Tibial nerve (tissue), 4 donors: ENCODE measurements around the gene QSOX1. TPM values are rescaled to one million over a fixed set of nuclear protein-coding genes. Genes with fewer than 3 reads are reported as not detected.

Experiments used
- DNase-seq, 2 donors: peaks; one replicate each; pipeline ENCODE4 v3.0.0-alpha.2; 2019; ENCODE audit warnings: low spot score in 2 of 2
- H3K27ac ChIP-seq, 4 donors: fragments of 200-600 bp; sonication (generic) in 3 of 4; one replicate each; pipeline ENCODE4 v1.5.1; 2017 to 2019; ENCODE audit warnings: mild to moderate bottlenecking in 1 of 4
- H3K27me3 ChIP-seq, 2 donors: fragments of 200-600 bp; sonication (generic) in 1 of 2; one replicate each; pipeline versions ENCODE4 v1.5.1 to v1.6.0; 2017 to 2019
- H3K36me3 ChIP-seq, 3 donors: fragments of 200-600 bp; sonication (generic); one replicate each; pipeline ENCODE4 v1.5.1; 2018 to 2019
- H3K4me1 ChIP-seq, 4 donors: fragments of 200-600 bp; sonication (generic) in 3 of 4; one replicate each; pipeline ENCODE4 v1.5.1; 2017 to 2019
- H3K4me3 ChIP-seq, 4 donors: fragments of 200-600 bp; sonication (generic) in 3 of 4; one replicate each; pipeline ENCODE4 v1.5.1; 2017 to 2019; ENCODE audit warnings: mild to moderate bottlenecking in 1 of 4, moderate library complexity in 1 of 4
- H3K9me3 ChIP-seq, 4 donors: fragments of 200-600 bp; sonication (generic) in 3 of 4; one replicate each; pipeline ENCODE4 v1.5.1; 2017 to 2019
- CTCF ChIP-seq, 5 experiments: fragments of 200-600 bp in 3 of 5; fragments of 450-650 bp in 2 of 5; sonication (generic) in 3 of 5; IDR thresholded peaks; one replicate each; pipeline ENCODE4 v1.5.1; 2016 to 2019; ENCODE audit warnings: antibody characterized with exemption in 5 of 5, mild to moderate bottlenecking in 3 of 5, moderate library complexity in 2 of 5
- EP300 ChIP-seq, 2 donors: sonication (generic); formaldehyde crosslinking; IDR thresholded peaks; one replicate each; pipeline ENCODE4 v1.6.1; 2017; ENCODE audit warnings: antibody characterized with exemption in 2 of 2, mild to moderate bottlenecking in 1 of 2
- POLR2A ChIP-seq, 2 donors: fragments of 450-650 bp; IDR thresholded peaks; one replicate each; pipeline ENCODE4 v1.6.1; 2017; ENCODE audit warnings: antibody characterized with exemption in 2 of 2, mild to moderate bottlenecking in 2 of 2, moderate library complexity in 2 of 2
- WGBS, 2 donors: methylation state at CpG; one replicate each; pipeline ENCODE4 v1.1.5; 2018; 5-methylcytosine and 5-hydroxymethylcytosine counted together
- total RNA-seq, 4 donors: library from RNA; depleted of rRNA; stranded (reverse); fragments of >200 nt; gene quantifications; one replicate each; pipeline ENCODE4 v1.1.0, GENCODE V29; 2016

QSOX1 gene
- total RNA-seq, 4 donors from 2014 or later, result 41.0 to 55.5 (median 50.7) TPM

GRCh38 chr1:180181996-180182642 is 27.4 kb downstream of the QSOX1 start:
- Histone ChIP-seq H3K27ac (no peak overlapping the region), H3K9me3 (no peaks in the 10 kb centered on the region), H3K36me3 (peaks cover 0 to 57% (median 4%) of the 10 kb centered on the region in 3 donors), H3K27me3 (no peaks in the 10 kb centered on the region), H3K4me1 (no peaks in the 10 kb centered on the region), H3K4me3 (no peak overlapping the region)
- WGBS, 2 donors, result 89 to 92% methylated on average over 23 of the region's 23 CpGs
- TF ChIP-seq EP300 (IDR thresholded peaks at IDR 0.05), result no peak
- no peak for TF ChIP-seq CTCF (IDR thresholded peaks at IDR 0.05)
- no peak for TF ChIP-seq POLR2A (IDR thresholded peaks at IDR 0.05)
- DNase-seq, result no peak

GRCh38 chr1:180182643-180183311 is 28.1 kb downstream of the QSOX1 start:
- H3K27me3 ChIP-seq, result no peaks in the 10 kb centered on the region
- no peak overlapping the region for H3K27ac ChIP-seq
- no peak for TF ChIP-seq CTCF (IDR thresholded peaks at IDR 0.05)
- no peak for TF ChIP-seq EP300 (IDR thresholded peaks at IDR 0.05)
- TF ChIP-seq POLR2A (IDR thresholded peaks at IDR 0.05), result no peak
- H3K4me3 ChIP-seq, result no peak overlapping the region
- 88% methylated on average over 18 to 20 of the region's 22 CpGs for WGBS, 2 donors
- no peaks in the 10 kb centered on the region for H3K9me3 ChIP-seq
- H3K36me3 ChIP-seq, result peaks cover 0 to 64% (median 4%) of the 10 kb centered on the region in 3 donors
- no peak for DNase-seq
- H3K4me1 ChIP-seq, result no peaks in the 10 kb centered on the region

GRCh38 chr1:180183426-180183825 is 28.8 kb downstream of the QSOX1 start:
- 92 to 93% methylated on average over 10 of the region's 10 CpGs for WGBS, 2 donors
- H3K4me3 ChIP-seq, result no peak overlapping the region
- no peak overlapping the region for H3K27ac ChIP-seq
- no peaks in the 10 kb centered on the region for H3K4me1 ChIP-seq
- H3K27me3 ChIP-seq, result no peaks in the 10 kb centered on the region
- DNase-seq, result no peak
- peaks cover 0 to 69% (median 4%) of the 10 kb centered on the region in 3 donors for H3K36me3 ChIP-seq
- no peaks in the 10 kb centered on the region for H3K9me3 ChIP-seq
- TF ChIP-seq CTCF (IDR thresholded peaks at IDR 0.05) (no peak), EP300 (IDR thresholded peaks at IDR 0.05) (no peak), POLR2A (IDR thresholded peaks at IDR 0.05) (no peak)

- no peak for DNase-seq
- TF ChIP-seq POLR2A (IDR thresholded peaks at IDR 0.05) (no peak), CTCF (IDR thresholded peaks at IDR 0.05) (no peak), EP300 (IDR thresholded peaks at IDR 0.05) (no peak)
- Histone ChIP-seq H3K36me3 (peaks cover 0 to 75% (median 4%) of the 10 kb centered on the region in 3 donors), H3K27ac (no peak overlapping the region), H3K4me3 (no peak overlapping the region), H3K9me3 (no peaks in the 10 kb centered on the region), H3K27me3 (no peaks in the 10 kb centered on the region), H3K4me1 (no peaks in the 10 kb centered on the region)
- 93 to 96% methylated on average over 9 of the region's 9 CpGs for WGBS, 2 donors
Observed at GRCh38 chr1:180184041-180184440, 29.4 kb downstream of the QSOX1 start.

- WGBS, 2 donors, result 86 to 90% methylated on average over 4 to 5 of the region's 5 CpGs
- H3K27me3 ChIP-seq, result no peaks in the 10 kb centered on the region
- no peaks in the 10 kb centered on the region for H3K4me1 ChIP-seq
- H3K36me3 ChIP-seq, result peaks cover 0 to 86% (median 4%) of the 10 kb centered on the region in 3 donors
- DNase-seq, result no peak
- H3K9me3 ChIP-seq, result no peaks in the 10 kb centered on the region
- TF ChIP-seq EP300 (IDR thresholded peaks at IDR 0.05) (no peak), CTCF (IDR thresholded peaks at IDR 0.05) (no peak), POLR2A (IDR thresholded peaks at IDR 0.05) (no peak)
- H3K27ac ChIP-seq, result no peak overlapping the region
- H3K4me3 ChIP-seq, result no peak overlapping the region
Observed at GRCh38 chr1:180185281-180185680, 30.6 kb downstream of the QSOX1 start.
